GM18907 (cell line): ENCODE measurements around the gene PARP8.
A peak's percentile ranks its signal among the peaks of the same experiment; 100 is the strongest.

Experiments used
- ATAC-seq: cut with Tn5 transposase; IDR thresholded peaks from one replicate; pipeline ENCODE4 v1.9.1; 2021; ENCODE audit warnings: mild to moderate bottlenecking, moderate library complexity; ENCODE audit not compliant: unreplicated experiment

PARP8 gene

GRCh38 chr5:50832657-50833284, 166.3 kb downstream of the PARP8 start:
- ATAC-seq, result no peak

- ATAC-seq, result no peak
Measured at GRCh38 chr5:50836356-50836755, 169.9 kb downstream of the PARP8 start.

- no peak for ATAC-seq
Measured at GRCh38 chr5:50839472-50839871, 173.0 kb downstream of the PARP8 start.

- ATAC-seq, result no peak
Measured at GRCh38 chr5:50843091-50843490, 176.7 kb downstream of the PARP8 start.

- ATAC-seq, result no peak
Measured at GRCh38 chr5:50846261-50846660, 179.8 kb downstream of the PARP8 start.

- no peak for ATAC-seq
Measured at GRCh38 chr5:50849554-50849953, 183.1 kb downstream of the PARP8 start.

GRCh38 chr5:50853151-50853550, 186.7 kb downstream of the PARP8 start:
- ATAC-seq, result peak; percentile 90

GRCh38 chr5:50854082-50854481, 187.6 kb downstream of the PARP8 start:
- ATAC-seq, result no peak

- ATAC-seq, result no peak
Measured at GRCh38 chr5:50855001-50855400, 188.6 kb downstream of the PARP8 start.

- peak; percentile 76 for ATAC-seq
Measured at GRCh38 chr5:50856401-50857119, 190.1 kb downstream of the PARP8 start.

- ATAC-seq, result no peak
Measured at GRCh38 chr5:50863534-50864170, 197.2 kb downstream of the PARP8 start.

GRCh38 chr5:50864466-50864865, 198.0 kb downstream of the PARP8 start:
- no peak for ATAC-seq

- ATAC-seq, result no peak
Measured at GRCh38 chr5:50866415-50866814, 200.0 kb downstream of the PARP8 start.

GRCh38 chr5:50867140-50867539, 200.7 kb downstream of the PARP8 start:
- no peak for ATAC-seq

GRCh38 chr5:50873595-50874277, 207.3 kb downstream of the PARP8 start:
- ATAC-seq, result no peak

GRCh38 chr5:50874306-50875001, 208.0 kb downstream of the PARP8 start:
- no peak for ATAC-seq

GRCh38 chr5:50875002-50875344, 208.5 kb downstream of the PARP8 start:
- ATAC-seq, result no peak

- ATAC-seq, result no peak
Measured at GRCh38 chr5:50878470-50878869, 212.0 kb downstream of the PARP8 start.

GRCh38 chr5:50881407-50881806, 215.0 kb downstream of the PARP8 start:
- no peak for ATAC-seq

- ATAC-seq, result no peak
Measured at GRCh38 chr5:50886657-50887345, 220.4 kb downstream of the PARP8 start.
